ENCODE data around the gene TMEM175. TPM values are rescaled to one million over a fixed set of nuclear protein-coding genes. Genes with fewer than 3 reads are reported as not detected.

The TMEM175 gene
- total and polyA plus RNA-seq, 2 donors (not counting 1 experiment from before 2014, with no cell fraction given), result 44.4 to 432 TPM

GRCh38 chr4:955161-955921 lies 23.1 kb downstream of the TMEM175 start:
- Histone ChIP-seq H3K9me3 (ENCODE audit: control extremely low read depth in 1 of 3, control insufficient read depth in 2 of 3, insufficient read depth in 1 of 3, low read length in 2 of 3) (peaks cover 0 to 5% (median 0%) of the 10 kb centered on the region in 3 donors), H3K4me1 (ENCODE audit: control insufficient read depth in 2 of 2, insufficient read depth in 2 of 2, low read length in 2 of 2) (no peaks in the 10 kb centered on the region), H2AFZ (ENCODE audit: insufficient read depth, low read depth, low read length, poor library complexity, severe bottlenecking) (no peak overlapping the region), H3K79me2 (ENCODE audit: control insufficient read depth, insufficient read depth, low read length) (no peaks in the 10 kb centered on the region), H3K36me3 (replicated peaks in 1 of 2; ENCODE audit: control extremely low read depth in 1 of 2, control insufficient read depth in 1 of 2, extremely low read depth in 1 of 2, insufficient read depth in 2 of 2, low read length in 1 of 2) (peaks cover 0 to 26% of the 10 kb centered on the region in 2 experiments), H4K20me1 (ENCODE audit: control insufficient read depth, insufficient read depth, low read length, poor library complexity, severe bottlenecking) (peaks cover 13% of the 10 kb centered on the region), H3K9ac (ENCODE audit: low read length) (no peak overlapping the region), H3K4me3 (ENCODE audit: control extremely low read depth in 1 of 5, extremely low read depth in 1 of 5, insufficient read depth in 1 of 5, low read depth in 2 of 5, low read length in 4 of 5) (no peak overlapping the region), H3K27me3 (replicated peaks in 1 of 4; ENCODE audit: control extremely low read depth in 1 of 4, control insufficient read depth in 3 of 4, insufficient read depth in 4 of 4, low read length in 3 of 4) (no peaks in the 10 kb centered on the region), H3K4me2 (replicated peaks; ENCODE audit: low read depth, low read length, poor library complexity, severe bottlenecking) (no peak overlapping the region), H3K27ac (ENCODE audit: low read length in 2 of 2) (no peak overlapping the region)
- CTCF ChIA-PET, result no interaction called here
- WGBS (ENCODE audit: insufficient coverage), result 97% methylated on average over 30 of the region's 33 CpGs
- no peak for ATAC-seq (ENCODE audit: low read depth)
- H3K27me3 Mint-ChIP-seq, result no peaks in the 10 kb centered on the region
- intact Hi-C loops (cut with micrococcal nuclease), result no loop called here
- no peak for DNase-seq
- no peak overlapping the region for H3K27ac Mint-ChIP-seq
- H3K4me3 Mint-ChIP-seq, result no peak overlapping the region
- POLR2A ChIA-PET, result no interaction called here
- no peak for TF ChIP-seq CTCF (IDR thresholded peaks at IDR 0.05)
- no peak for TF ChIP-seq EZH2 (IDR thresholded peaks at IDR 0.05; ENCODE audit: borderline replicate concordance, insufficient read depth, low read depth, low read length, poor library complexity, severe bottlenecking)
- H3K4me1 Mint-ChIP-seq, result peaks cover 1% of the 10 kb centered on the region
- no peaks in the 10 kb centered on the region for H3K9me3 Mint-ChIP-seq (ENCODE audit: insufficient read depth)

- Histone ChIP-seq H4K20me1 (ENCODE audit: control insufficient read depth, insufficient read depth, low read length, poor library complexity, severe bottlenecking) (peaks cover 8% of the 10 kb centered on the region), H3K79me2 (ENCODE audit: control insufficient read depth, insufficient read depth, low read length) (no peaks in the 10 kb centered on the region), H2AFZ (ENCODE audit: insufficient read depth, low read depth, low read length, poor library complexity, severe bottlenecking) (no peak overlapping the region), H3K36me3 (replicated peaks in 1 of 2; ENCODE audit: control extremely low read depth in 1 of 2, control insufficient read depth in 1 of 2, extremely low read depth in 1 of 2, insufficient read depth in 2 of 2, low read length in 1 of 2) (peaks cover 0 to 26% of the 10 kb centered on the region in 2 experiments), H3K4me1 (ENCODE audit: control insufficient read depth in 2 of 2, insufficient read depth in 2 of 2, low read length in 2 of 2) (no peaks in the 10 kb centered on the region), H3K4me3 (ENCODE audit: control extremely low read depth in 1 of 5, extremely low read depth in 1 of 5, insufficient read depth in 1 of 5, low read depth in 2 of 5, low read length in 4 of 5) (no peak overlapping the region), H3K4me2 (replicated peaks; ENCODE audit: low read depth, low read length, poor library complexity, severe bottlenecking) (no peak overlapping the region), H3K9me3 (ENCODE audit: control extremely low read depth in 1 of 3, control insufficient read depth in 2 of 3, insufficient read depth in 1 of 3, low read length in 2 of 3) (peaks cover 0 to 5% (median 0%) of the 10 kb centered on the region in 3 donors), H3K27me3 (replicated peaks in 1 of 4; ENCODE audit: control extremely low read depth in 1 of 4, control insufficient read depth in 3 of 4, insufficient read depth in 4 of 4, low read length in 3 of 4) (no peaks in the 10 kb centered on the region), H3K27ac (ENCODE audit: low read length in 2 of 2) (no peak overlapping the region), H3K9ac (ENCODE audit: low read length) (no peak overlapping the region)
- Mint-ChIP-seq H3K9me3 (ENCODE audit: insufficient read depth) (no peaks in the 10 kb centered on the region), H3K4me3 (no peak overlapping the region), H3K27ac (no peak overlapping the region), H3K27me3 (no peaks in the 10 kb centered on the region), H3K4me1 (peaks cover 1% of the 10 kb centered on the region)
- WGBS (ENCODE audit: insufficient coverage), result 85% methylated on average over 6 of the region's 12 CpGs
- CTCF ChIA-PET, result no interaction called here
- no peak for TF ChIP-seq CTCF (IDR thresholded peaks at IDR 0.05)
- TF ChIP-seq EZH2 (IDR thresholded peaks at IDR 0.05; ENCODE audit: borderline replicate concordance, insufficient read depth, low read depth, low read length, poor library complexity, severe bottlenecking), result no peak
- intact Hi-C loops (cut with micrococcal nuclease), result no loop called here
- POLR2A ChIA-PET, result no interaction called here
- DNase-seq, result no peak
- no peak for ATAC-seq (ENCODE audit: low read depth)
These were observed 23.7 kb downstream of the TMEM175 start for GRCh38 chr4:955931-956381.
